HG03460 (cell line): ENCODE measurements around the gene ZNF385B.

ENCODE experiments used
- ATAC-seq: cut with Tn5 transposase; IDR thresholded peaks from one replicate; pipeline ENCODE4 v1.9.1; 2021; ENCODE audit not compliant: unreplicated experiment

ZNF385B gene

GRCh38 chr2:179556425-179556824, 305.0 kb downstream of the ZNF385B start:
- no peak for ATAC-seq

GRCh38 chr2:179555691-179556283, 305.6 kb downstream of the ZNF385B start:
- no peak for ATAC-seq

- ATAC-seq = no peak
Observed at GRCh38 chr2:179554639-179555386, 306.6 kb downstream of the ZNF385B start.

GRCh38 chr2:179553382-179553781, 308.0 kb downstream of the ZNF385B start:
- no peak for ATAC-seq

- ATAC-seq = no peak
Observed at GRCh38 chr2:179551539-179552045, 309.8 kb downstream of the ZNF385B start.

- no peak for ATAC-seq
Observed at GRCh38 chr2:179550849-179551248, 310.6 kb downstream of the ZNF385B start.

GRCh38 chr2:179550214-179550613, 311.2 kb downstream of the ZNF385B start:
- no peak for ATAC-seq

- no peak for ATAC-seq
Observed at GRCh38 chr2:179546656-179547055, 314.8 kb downstream of the ZNF385B start.

GRCh38 chr2:179545024-179545423, 316.4 kb downstream of the ZNF385B start:
- no peak for ATAC-seq

- ATAC-seq = no peak
Observed at GRCh38 chr2:179543361-179543901, 318.0 kb downstream of the ZNF385B start.

GRCh38 chr2:179541586-179541985, 319.8 kb downstream of the ZNF385B start:
- no peak for ATAC-seq

GRCh38 chr2:179539124-179539511, 322.3 kb downstream of the ZNF385B start:
- ATAC-seq = no peak

GRCh38 chr2:179538406-179539123, 322.8 kb downstream of the ZNF385B start:
- ATAC-seq = no peak

- no peak for ATAC-seq
Observed at GRCh38 chr2:179536185-179536584, 325.2 kb downstream of the ZNF385B start.

- no peak for ATAC-seq
Observed at GRCh38 chr2:179533875-179534274, 327.5 kb downstream of the ZNF385B start.

- ATAC-seq = no peak
Observed at GRCh38 chr2:179532863-179533278, 328.5 kb downstream of the ZNF385B start.

- no peak for ATAC-seq
Observed at GRCh38 chr2:179528576-179529069, 332.8 kb downstream of the ZNF385B start.

- ATAC-seq = no peak
Observed at GRCh38 chr2:179525340-179525739, 336.1 kb downstream of the ZNF385B start.

GRCh38 chr2:179524809-179525339, 336.5 kb downstream of the ZNF385B start:
- no peak for ATAC-seq

- no peak for ATAC-seq
Observed at GRCh38 chr2:179521944-179522343, 339.5 kb downstream of the ZNF385B start.

GRCh38 chr2:179518830-179519229, 342.6 kb downstream of the ZNF385B start:
- ATAC-seq = no peak
